Epithelial cell of esophagus (primary cell): ENCODE results near the gene OPA1.

Experiments
- DNase-seq: peaks from one replicate; pipeline ENCODE4 v3.0.0; 2010; ENCODE audit warnings: low read depth
- H3K4me3 ChIP-seq: 2 replicates; pipeline ENCODE4 v1.5.1; 2011; ENCODE audit warnings: mild to moderate bottlenecking, low read length, control low read depth
- TF ChIP-seq, protein P1 (sequence below): IDR thresholded peaks from 2 replicates; pipeline ENCODE4 v1.5.1; 2011; ENCODE audit warnings: low read depth, mild to moderate bottlenecking, low read length, control low read depth, inconsistent platforms; ENCODE audit not compliant: insufficient read depth; ENCODE audit errors: missing control alignments

Gene OPA1

DNA sequence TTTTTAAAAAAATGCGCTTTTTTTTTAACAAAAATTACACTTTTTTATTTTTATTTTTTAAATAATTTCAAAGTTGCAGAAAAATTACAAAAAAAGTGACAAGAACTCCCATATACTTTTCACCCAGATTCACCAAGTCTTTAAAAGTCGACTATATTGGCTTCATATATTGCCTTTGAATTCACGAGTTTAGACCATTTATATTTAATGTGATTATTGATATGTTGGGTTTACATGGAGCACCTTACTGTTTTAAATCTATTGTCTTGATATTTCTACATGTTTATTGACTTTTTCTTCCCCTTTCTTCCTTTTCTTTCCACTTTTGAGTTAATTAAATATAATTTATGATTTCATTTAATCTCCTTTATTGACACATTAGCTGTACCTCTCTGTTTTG, 127.2 kb downstream of the OPA1 start:
- no peak overlapping the region for H3K4me3 ChIP-seq

DNA sequence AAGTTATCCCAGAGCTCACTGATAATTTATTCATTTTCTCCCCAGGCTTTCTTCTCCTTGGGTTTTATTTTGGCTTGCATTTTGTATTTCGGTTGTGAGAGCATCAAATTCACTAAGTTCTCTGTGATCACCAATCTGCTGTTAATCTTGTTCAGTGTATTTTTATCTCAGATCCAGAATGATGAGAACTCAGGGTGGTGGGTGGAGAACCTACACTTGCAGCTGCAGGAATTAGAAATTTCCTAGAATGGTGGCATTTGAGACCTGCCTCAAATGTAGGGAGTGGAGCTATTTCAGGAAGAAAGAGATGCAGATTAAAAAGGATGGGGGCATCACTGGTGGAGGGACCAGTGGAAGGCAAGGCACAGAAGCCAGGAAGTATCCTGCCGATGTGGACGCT, 129.6 kb downstream of the OPA1 start:
- TF ChIP-seq, protein P1, sequence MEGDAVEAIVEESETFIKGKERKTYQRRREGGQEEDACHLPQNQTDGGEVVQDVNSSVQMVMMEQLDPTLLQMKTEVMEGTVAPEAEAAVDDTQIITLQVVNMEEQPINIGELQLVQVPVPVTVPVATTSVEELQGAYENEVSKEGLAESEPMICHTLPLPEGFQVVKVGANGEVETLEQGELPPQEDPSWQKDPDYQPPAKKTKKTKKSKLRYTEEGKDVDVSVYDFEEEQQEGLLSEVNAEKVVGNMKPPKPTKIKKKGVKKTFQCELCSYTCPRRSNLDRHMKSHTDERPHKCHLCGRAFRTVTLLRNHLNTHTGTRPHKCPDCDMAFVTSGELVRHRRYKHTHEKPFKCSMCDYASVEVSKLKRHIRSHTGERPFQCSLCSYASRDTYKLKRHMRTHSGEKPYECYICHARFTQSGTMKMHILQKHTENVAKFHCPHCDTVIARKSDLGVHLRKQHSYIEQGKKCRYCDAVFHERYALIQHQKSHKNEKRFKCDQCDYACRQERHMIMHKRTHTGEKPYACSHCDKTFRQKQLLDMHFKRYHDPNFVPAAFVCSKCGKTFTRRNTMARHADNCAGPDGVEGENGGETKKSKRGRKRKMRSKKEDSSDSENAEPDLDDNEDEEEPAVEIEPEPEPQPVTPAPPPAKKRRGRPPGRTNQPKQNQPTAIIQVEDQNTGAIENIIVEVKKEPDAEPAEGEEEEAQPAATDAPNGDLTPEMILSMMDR = no peak
- no peak overlapping the region for H3K4me3 ChIP-seq
- no peak for DNase-seq

More for the DNA sequence above, 127.2 kb downstream of the OPA1 start:
- DNase-seq = no peak
- TF ChIP-seq, protein P1 = no peak

DNA sequence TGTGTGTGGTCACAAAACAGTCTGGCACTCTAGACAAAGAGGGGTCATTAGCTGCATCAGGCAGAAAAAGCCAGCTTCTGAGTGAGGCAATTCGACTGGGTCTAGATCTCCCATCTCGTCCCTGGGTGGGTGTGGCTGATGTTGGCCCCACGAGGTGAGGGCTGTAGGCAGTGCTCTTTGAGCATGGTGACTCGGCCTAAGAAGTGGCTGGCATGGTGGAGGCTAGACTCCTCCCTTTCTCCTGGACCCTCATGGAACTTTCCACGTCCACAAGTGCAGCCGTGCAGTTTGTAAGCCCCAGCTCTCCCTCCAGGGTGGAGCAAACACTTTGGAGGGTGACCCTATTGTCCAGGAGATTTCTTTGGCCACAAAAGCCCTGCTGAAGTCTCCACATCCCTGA, 134.1 kb downstream of the OPA1 start:
- H3K4me3 ChIP-seq = no peak overlapping the region
- DNase-seq = no peak
- TF ChIP-seq, protein P1 = no peak

DNA sequence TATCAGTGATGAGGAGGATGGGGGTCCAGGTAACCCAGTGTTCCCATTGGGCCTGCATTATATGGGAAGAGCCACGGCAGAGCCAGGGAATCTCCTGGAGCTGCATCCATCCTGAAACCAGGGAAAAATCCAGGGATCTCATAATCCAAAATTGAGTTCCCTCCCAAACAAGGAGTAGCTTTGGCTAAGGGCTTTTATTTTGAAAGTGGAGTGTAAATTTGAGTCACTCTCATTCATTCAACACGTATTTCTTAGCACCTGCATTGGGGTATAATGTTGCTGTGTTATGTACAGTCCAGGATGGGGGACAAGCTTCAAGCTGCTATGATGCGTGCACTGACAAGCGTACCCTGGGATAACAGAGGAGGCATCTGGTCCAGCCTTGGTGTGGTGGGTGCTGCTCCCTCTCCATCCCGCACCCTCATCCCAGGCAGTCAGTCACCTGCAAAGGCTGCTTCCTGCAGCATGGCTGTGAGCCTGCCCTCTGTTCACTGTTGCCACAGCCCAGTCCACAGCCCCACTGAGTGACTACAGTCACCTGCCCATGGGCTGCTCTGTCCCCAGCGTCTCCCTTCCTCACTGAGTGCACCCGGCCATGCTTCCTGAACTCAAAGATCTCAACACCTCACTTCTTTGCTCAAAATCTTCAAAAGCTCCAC, 135.6 kb downstream of the OPA1 start:
- TF ChIP-seq, protein P1 = no peak
- DNase-seq = no peak
- no peak overlapping the region for H3K4me3 ChIP-seq

DNA sequence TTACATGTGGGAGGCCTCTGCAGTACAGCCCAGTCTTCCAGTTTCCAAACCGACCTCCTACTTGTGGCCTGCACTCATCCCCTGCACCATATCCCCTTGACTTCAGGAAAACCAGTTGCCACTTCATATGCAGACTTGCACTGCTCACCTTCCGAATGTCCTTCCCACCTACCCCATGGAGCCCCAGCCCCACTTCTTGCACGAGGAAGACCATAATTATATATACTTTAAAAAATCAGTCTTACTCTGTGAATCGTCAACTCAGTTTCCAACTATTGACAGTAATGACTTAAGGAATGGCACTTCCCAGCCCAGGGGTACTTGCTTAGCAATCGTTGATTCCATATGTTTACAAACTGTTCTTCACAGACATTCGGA, 136.1 kb downstream of the OPA1 start:
- TF ChIP-seq, protein P1 = no peak
- no peak overlapping the region for H3K4me3 ChIP-seq
- no peak for DNase-seq

DNA sequence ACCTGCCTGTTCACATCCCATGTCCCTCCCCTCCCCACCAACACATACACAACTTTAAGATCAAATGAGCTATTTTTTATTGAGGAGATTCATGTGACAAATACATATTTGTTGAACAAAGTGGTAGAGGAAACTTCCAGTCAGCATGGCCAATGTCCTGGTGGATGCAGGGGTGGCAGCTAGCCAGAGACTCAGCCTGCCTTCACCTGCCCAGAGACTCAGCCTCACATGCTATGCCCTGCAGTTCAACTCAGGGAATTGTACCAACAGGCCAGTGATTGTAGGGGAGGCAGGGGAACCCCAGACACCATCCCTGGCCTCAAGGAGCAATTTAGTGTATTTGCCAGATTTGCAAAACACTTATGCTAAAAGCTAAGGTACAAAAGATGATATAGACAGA, 136.6 kb downstream of the OPA1 start:
- TF ChIP-seq, protein P1 = no peak
- H3K4me3 ChIP-seq = no peak overlapping the region
- peak; percentile 57 for DNase-seq

DNA sequence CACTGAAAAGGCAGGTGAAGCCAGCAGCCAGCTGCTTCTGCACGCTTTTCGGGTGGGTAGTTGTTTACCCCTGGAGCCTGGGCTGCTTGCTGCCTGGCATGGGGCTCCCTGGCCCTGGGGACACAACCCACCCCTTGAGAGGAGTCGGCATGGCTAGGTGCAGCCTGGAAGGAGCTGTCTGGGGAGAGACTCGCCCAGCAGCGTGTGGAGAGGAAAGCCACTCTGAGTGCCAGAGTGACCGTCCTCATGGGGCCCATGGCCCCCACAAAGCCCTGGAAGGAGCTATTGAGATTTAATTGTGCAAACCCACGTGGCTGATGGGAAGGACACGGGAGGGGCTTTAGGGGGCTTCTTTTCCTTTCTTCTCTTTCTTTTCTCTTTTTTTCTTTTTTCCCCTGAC, 137.5 kb downstream of the OPA1 start:
- TF ChIP-seq, protein P1 = no peak
- H3K4me3 ChIP-seq = no peak overlapping the region

More for the DNA sequence above, 137.5 kb downstream of the OPA1 start:
- no peak for DNase-seq
